ENCODE measurements around the gene ELN.

GRCh38 chr7:74018246-74018895 lies 9.6 kb upstream of the ELN start:
- TF ChIP-seq, protein P1, sequence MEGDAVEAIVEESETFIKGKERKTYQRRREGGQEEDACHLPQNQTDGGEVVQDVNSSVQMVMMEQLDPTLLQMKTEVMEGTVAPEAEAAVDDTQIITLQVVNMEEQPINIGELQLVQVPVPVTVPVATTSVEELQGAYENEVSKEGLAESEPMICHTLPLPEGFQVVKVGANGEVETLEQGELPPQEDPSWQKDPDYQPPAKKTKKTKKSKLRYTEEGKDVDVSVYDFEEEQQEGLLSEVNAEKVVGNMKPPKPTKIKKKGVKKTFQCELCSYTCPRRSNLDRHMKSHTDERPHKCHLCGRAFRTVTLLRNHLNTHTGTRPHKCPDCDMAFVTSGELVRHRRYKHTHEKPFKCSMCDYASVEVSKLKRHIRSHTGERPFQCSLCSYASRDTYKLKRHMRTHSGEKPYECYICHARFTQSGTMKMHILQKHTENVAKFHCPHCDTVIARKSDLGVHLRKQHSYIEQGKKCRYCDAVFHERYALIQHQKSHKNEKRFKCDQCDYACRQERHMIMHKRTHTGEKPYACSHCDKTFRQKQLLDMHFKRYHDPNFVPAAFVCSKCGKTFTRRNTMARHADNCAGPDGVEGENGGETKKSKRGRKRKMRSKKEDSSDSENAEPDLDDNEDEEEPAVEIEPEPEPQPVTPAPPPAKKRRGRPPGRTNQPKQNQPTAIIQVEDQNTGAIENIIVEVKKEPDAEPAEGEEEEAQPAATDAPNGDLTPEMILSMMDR (IDR thresholded peaks at IDR 0.05): no peak
- no peak for TF ChIP-seq POLR2A (IDR thresholded peaks at IDR 0.05)
